ENCODE results near the gene ARHGAP22.
"Not testable (repeated sequence)": the region's sequence is repeated elsewhere in the genome, so short reads cannot be mapped to it uniquely, and the experiment has no call there.

ARHGAP22 gene

GRCh38 chr10:48604991-48605508, at the start of gene ARHGAP22:
TSS of gene ARHGAP22 (minus strand) at chr10:48605073. CDS start at chr10:48604796, 277 bp downstream.
- peak; percentile 13 to 53 (median 46) for DNase-seq

GRCh38 chr10:48653944-48654698, 49.2 kb upstream of the ARHGAP22 start:
- no peak for DNase-seq

- DNase-seq, result no peak
These were observed 48.5 kb upstream of the ARHGAP22 start for GRCh38 chr10:48653347-48653746.

GRCh38 chr10:48652344-48652743, 47.5 kb upstream of the ARHGAP22 start:
- no peak for DNase-seq

GRCh38 chr10:48651839-48652238, 47.0 kb upstream of the ARHGAP22 start:
- no peak for DNase-seq

GRCh38 chr10:48651293-48651692, 46.4 kb upstream of the ARHGAP22 start:
- peak in 1 of 3 experiments; percentile 8 for DNase-seq

- DNase-seq, result no peak
These were observed 44.6 kb upstream of the ARHGAP22 start for GRCh38 chr10:48649349-48649944.

- DNase-seq, result no peak
These were observed 43.5 kb upstream of the ARHGAP22 start for GRCh38 chr10:48648172-48648942.

- DNase-seq, result not testable (repeated sequence)
These were observed 42.2 kb upstream of the ARHGAP22 start for GRCh38 chr10:48647073-48647472.

- DNase-seq, result no peak
These were observed 40.7 kb upstream of the ARHGAP22 start for GRCh38 chr10:48645600-48645999.

- DNase-seq, result not testable (repeated sequence)
These were observed 36.3 kb upstream of the ARHGAP22 start for GRCh38 chr10:48641099-48641690.

GRCh38 chr10:48640326-48640725, 35.5 kb upstream of the ARHGAP22 start:
- no peak for DNase-seq

- DNase-seq, result no peak
These were observed 34.8 kb upstream of the ARHGAP22 start for GRCh38 chr10:48639632-48640031.

GRCh38 chr10:48638739-48639527, 34.1 kb upstream of the ARHGAP22 start:
- no peak for DNase-seq

- no peak for DNase-seq
These were observed 33.3 kb upstream of the ARHGAP22 start for GRCh38 chr10:48638158-48638557.

GRCh38 chr10:48636901-48637300, 32.0 kb upstream of the ARHGAP22 start:
- no peak for DNase-seq

GRCh38 chr10:48636231-48636630, 31.4 kb upstream of the ARHGAP22 start:
- DNase-seq, result no peak

GRCh38 chr10:48634984-48635557, 30.2 kb upstream of the ARHGAP22 start:
- DNase-seq, result no peak

GRCh38 chr10:48634198-48634983, 29.5 kb upstream of the ARHGAP22 start:
- no peak for DNase-seq

- DNase-seq, result no peak
These were observed 28.7 kb upstream of the ARHGAP22 start for GRCh38 chr10:48633381-48634197.

Measured in NCI-H1417 (cell line).